Measurements from ENCODE around the gene SHQ1.

Gene SHQ1

DNA sequence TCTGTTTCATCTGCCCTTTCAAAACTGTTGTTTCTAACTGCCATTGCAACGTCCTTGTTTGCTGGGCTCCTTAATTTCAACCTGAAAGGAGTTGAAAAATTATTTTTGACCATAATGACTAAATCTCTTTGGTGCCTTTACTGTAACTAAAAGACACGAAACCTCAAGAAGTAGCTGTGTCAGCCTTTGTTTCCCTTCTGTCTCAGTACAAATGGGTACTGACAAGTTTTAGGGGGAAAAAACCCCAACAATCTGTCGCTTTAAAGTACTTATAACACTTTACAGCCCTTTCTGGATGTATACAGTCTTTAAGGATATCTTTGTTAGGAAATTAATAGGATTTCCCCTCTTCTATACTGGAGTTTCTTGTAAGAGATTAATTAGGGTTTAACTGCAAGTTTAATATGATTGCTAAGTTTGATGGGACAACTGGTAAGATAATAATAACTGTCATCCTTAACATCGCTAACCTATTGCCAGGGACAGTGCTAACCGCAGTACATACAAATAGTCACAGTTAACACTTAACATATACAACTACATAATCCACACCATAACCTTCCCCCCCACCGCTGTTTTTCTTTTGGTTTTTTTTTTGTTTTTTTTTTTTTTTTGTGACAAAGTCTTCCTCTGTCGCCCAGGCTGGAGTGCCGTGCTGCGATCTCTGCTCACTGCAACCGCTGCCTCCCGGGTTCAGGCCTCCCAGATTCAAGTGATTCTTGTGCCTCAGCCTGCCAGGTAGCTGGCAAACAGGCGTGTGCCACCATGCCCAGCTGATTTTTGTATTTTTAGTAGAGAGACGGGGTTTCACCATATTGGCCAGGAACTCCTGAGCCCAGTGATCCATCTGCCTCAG is 41.3 kb upstream of the SHQ1 start:
- 60 to 62% methylated on average over 11 to 12 of the region's 13 CpGs for WGBS, 2 experiments
- H3K4me3 ChIP-seq (ENCODE audit: insufficient read depth, low read depth, low read length): no peak overlapping the region
- H3K27ac ChIP-seq (ENCODE audit: insufficient read depth, low read depth, low read length, poor library complexity, severe bottlenecking): no peak overlapping the region
- no peaks in the 10 kb centered on the region for H3K36me3 ChIP-seq (ENCODE audit: control insufficient read depth, insufficient read depth, low read length)
- H3K27me3 ChIP-seq (ENCODE audit: control insufficient read depth, insufficient read depth, low read length, poor library complexity, severe bottlenecking): peaks cover 91% of the 10 kb centered on the region
- no peaks in the 10 kb centered on the region for H3K9me3 ChIP-seq (ENCODE audit: control insufficient read depth, low read length)
- H3K4me1 ChIP-seq (ENCODE audit: control insufficient read depth, insufficient read depth, low read length): peaks cover 25% of the 10 kb centered on the region

DNA sequence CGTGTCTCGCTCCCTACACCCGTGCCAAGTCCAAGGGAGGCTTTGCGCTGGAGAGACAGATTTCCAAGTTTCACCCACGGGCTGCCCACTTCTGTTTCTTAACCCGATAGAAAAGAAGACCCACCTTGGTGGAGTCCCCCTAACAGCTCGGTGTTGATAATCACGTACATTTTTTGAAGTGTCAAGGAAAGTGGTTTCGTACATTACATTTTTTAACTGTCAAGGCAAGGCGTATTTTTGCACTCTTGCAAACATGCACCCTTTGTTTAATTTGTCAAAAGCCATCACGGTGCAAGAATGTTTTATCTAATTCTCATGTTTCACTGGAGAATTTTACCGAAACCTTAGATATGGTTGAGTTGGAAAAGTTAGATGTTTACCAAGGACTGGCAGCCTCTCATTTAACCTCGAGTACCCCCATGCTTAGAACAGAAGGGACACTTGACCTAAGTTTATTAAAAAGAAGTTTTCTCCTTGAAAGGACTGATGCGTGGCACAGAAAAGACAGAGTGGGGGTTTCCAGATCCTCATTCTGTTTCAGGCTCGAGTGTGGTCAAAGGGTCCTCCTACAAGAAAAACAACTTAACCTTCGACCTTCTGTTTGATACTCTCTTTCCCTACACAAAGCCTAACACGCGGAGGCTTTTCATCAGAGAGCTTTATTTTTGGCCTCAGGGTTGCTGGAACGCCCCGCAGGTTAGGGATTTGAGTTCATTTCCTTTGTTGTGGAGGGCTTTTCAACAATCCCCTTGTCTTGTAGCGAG is 40.5 kb upstream of the SHQ1 start:
- WGBS, 2 experiments: 2% methylated on average over 21 of the region's 21 CpGs
- Histone ChIP-seq H3K27ac (ENCODE audit: insufficient read depth, low read depth, low read length, poor library complexity, severe bottlenecking) (no peak overlapping the region), H3K4me1 (ENCODE audit: control insufficient read depth, insufficient read depth, low read length) (peaks cover 25% of the 10 kb centered on the region), H3K4me3 (ENCODE audit: insufficient read depth, low read depth, low read length) (peak overlapping the region; percentile 34), H3K27me3 (ENCODE audit: control insufficient read depth, insufficient read depth, low read length, poor library complexity, severe bottlenecking) (peaks cover 91% of the 10 kb centered on the region), H3K36me3 (ENCODE audit: control insufficient read depth, insufficient read depth, low read length) (no peaks in the 10 kb centered on the region), H3K9me3 (ENCODE audit: control insufficient read depth, low read length) (no peaks in the 10 kb centered on the region)

DNA sequence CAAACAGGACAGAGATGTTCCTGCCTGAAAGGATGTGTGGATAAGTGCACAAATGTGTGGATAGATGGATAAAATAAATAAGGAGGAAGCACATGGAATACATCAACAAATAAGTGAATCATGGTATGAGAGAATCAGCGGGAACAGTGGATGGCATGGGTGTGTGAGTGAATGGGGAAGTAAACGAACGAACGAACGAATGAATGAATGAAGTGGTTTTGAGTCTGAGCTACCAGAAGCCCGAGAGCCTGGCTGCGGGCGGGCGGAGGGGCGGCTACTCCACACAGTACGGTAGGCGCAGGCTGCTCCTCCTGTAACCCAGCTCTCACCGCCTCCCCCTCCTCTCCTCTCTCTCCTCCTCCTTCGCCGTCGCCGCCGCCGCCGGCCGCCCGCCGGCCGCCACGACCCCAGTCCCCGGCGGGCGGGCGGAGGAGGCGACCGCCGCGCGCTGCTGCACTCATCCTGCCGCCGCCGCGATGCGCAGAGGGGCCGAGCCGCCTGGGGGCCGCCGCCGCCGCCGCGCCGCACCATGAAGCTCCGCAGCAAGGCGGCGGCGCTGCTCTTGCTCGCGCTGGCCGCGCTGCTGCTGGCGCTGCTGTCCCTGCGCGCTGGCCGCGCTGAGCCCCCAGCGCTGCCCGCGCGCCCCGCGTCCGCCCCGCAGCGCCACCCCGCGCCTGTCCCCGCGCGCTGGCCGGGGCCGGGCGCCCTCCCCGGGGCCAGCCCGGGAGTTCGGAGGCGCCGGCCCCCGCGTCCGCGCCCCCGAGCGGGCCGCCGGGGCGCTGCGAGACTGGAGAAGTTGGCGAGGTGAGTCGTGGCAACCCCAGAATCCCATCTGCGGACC is 39.7 kb upstream of the SHQ1 start, which contains the start of gene GXYLT2:
Gene GXYLT2 (plus strand): TSS at position 342 of the 841 bp plus-strand sequence. CDS start 188 bp downstream, at position 530.
- Histone ChIP-seq H3K9me3 (ENCODE audit: control insufficient read depth, low read length) (no peaks in the 10 kb centered on the region), H3K4me3 (ENCODE audit: insufficient read depth, low read depth, low read length) (peak within 1 kb of the TSS; percentile 34), H3K36me3 (ENCODE audit: control insufficient read depth, insufficient read depth, low read length) (no peaks in the 10 kb centered on the region), H3K27me3 (ENCODE audit: control insufficient read depth, insufficient read depth, low read length, poor library complexity, severe bottlenecking) (peaks cover 86% of the 10 kb centered on the region), H3K27ac (ENCODE audit: insufficient read depth, low read depth, low read length, poor library complexity, severe bottlenecking) (no peak within 1 kb of the TSS), H3K4me1 (ENCODE audit: control insufficient read depth, insufficient read depth, low read length) (peaks cover 25% of the 10 kb centered on the region)
- 0% methylated on average over 96 of the region's 96 CpGs for WGBS, 2 experiments

GRCh38 chr3:72887343-72887704 is 39.1 kb upstream of the SHQ1 start:
- Histone ChIP-seq H3K4me3 (ENCODE audit: insufficient read depth, low read depth, low read length) (peak overlapping the region; percentile 21), H3K27me3 (ENCODE audit: control insufficient read depth, insufficient read depth, low read length, poor library complexity, severe bottlenecking) (peaks cover 80% of the 10 kb centered on the region), H3K4me1 (ENCODE audit: control insufficient read depth, insufficient read depth, low read length) (peaks cover 25% of the 10 kb centered on the region), H3K9me3 (ENCODE audit: control insufficient read depth, low read length) (no peaks in the 10 kb centered on the region), H3K36me3 (ENCODE audit: control insufficient read depth, insufficient read depth, low read length) (no peaks in the 10 kb centered on the region), H3K27ac (ENCODE audit: insufficient read depth, low read depth, low read length, poor library complexity, severe bottlenecking) (no peak overlapping the region)
- 10 to 12% methylated on average over 7 of the region's 7 CpGs for WGBS, 2 experiments

GRCh38 chr3:72872183-72872582 is 23.9 kb upstream of the SHQ1 start:
- 86 to 94% methylated on average over 5 of the region's 5 CpGs for WGBS, 2 experiments
- H3K4me3 ChIP-seq (ENCODE audit: insufficient read depth, low read depth, low read length): no peak overlapping the region
- H3K27me3 ChIP-seq (ENCODE audit: control insufficient read depth, insufficient read depth, low read length, poor library complexity, severe bottlenecking): peaks cover 19% of the 10 kb centered on the region
- no peaks in the 10 kb centered on the region for H3K9me3 ChIP-seq (ENCODE audit: control insufficient read depth, low read length)
- H3K27ac ChIP-seq (ENCODE audit: insufficient read depth, low read depth, low read length, poor library complexity, severe bottlenecking): no peak overlapping the region
- no peaks in the 10 kb centered on the region for H3K4me1 ChIP-seq (ENCODE audit: control insufficient read depth, insufficient read depth, low read length)
- no peaks in the 10 kb centered on the region for H3K36me3 ChIP-seq (ENCODE audit: control insufficient read depth, insufficient read depth, low read length)

- no peaks in the 10 kb centered on the region for H3K9me3 ChIP-seq (ENCODE audit: control insufficient read depth, low read length)
- H3K4me3 ChIP-seq (ENCODE audit: insufficient read depth, low read depth, low read length): no peak overlapping the region
- WGBS, 2 experiments: 83 to 86% methylated on average over 6 to 7 of the region's 7 CpGs
- no peaks in the 10 kb centered on the region for H3K4me1 ChIP-seq (ENCODE audit: control insufficient read depth, insufficient read depth, low read length)
- no peak overlapping the region for H3K27ac ChIP-seq (ENCODE audit: insufficient read depth, low read depth, low read length, poor library complexity, severe bottlenecking)
- H3K27me3 ChIP-seq (ENCODE audit: control insufficient read depth, insufficient read depth, low read length, poor library complexity, severe bottlenecking): no peaks in the 10 kb centered on the region
- H3K36me3 ChIP-seq (ENCODE audit: control insufficient read depth, insufficient read depth, low read length): no peaks in the 10 kb centered on the region
These were observed 14.3 kb upstream of the SHQ1 start for GRCh38 chr3:72862314-72863090.

- H3K27ac ChIP-seq (ENCODE audit: insufficient read depth, low read depth, low read length, poor library complexity, severe bottlenecking): no peak overlapping the region
- no peaks in the 10 kb centered on the region for H3K36me3 ChIP-seq (ENCODE audit: control insufficient read depth, insufficient read depth, low read length)
- no peaks in the 10 kb centered on the region for H3K9me3 ChIP-seq (ENCODE audit: control insufficient read depth, low read length)
- no CpG with 5 or more reads among the region's 1 CpG for WGBS, 2 experiments
- H3K27me3 ChIP-seq (ENCODE audit: control insufficient read depth, insufficient read depth, low read length, poor library complexity, severe bottlenecking): no peaks in the 10 kb centered on the region
- no peak overlapping the region for H3K4me3 ChIP-seq (ENCODE audit: insufficient read depth, low read depth, low read length)
- no peaks in the 10 kb centered on the region for H3K4me1 ChIP-seq (ENCODE audit: control insufficient read depth, insufficient read depth, low read length)
These were observed 12.6 kb upstream of the SHQ1 start for GRCh38 chr3:72860846-72861245.

- no peak overlapping the region for H3K4me3 ChIP-seq (ENCODE audit: insufficient read depth, low read depth, low read length)
- no peaks in the 10 kb centered on the region for H3K27me3 ChIP-seq (ENCODE audit: control insufficient read depth, insufficient read depth, low read length, poor library complexity, severe bottlenecking)
- no peaks in the 10 kb centered on the region for H3K4me1 ChIP-seq (ENCODE audit: control insufficient read depth, insufficient read depth, low read length)
- H3K27ac ChIP-seq (ENCODE audit: insufficient read depth, low read depth, low read length, poor library complexity, severe bottlenecking): no peak overlapping the region
- H3K9me3 ChIP-seq (ENCODE audit: control insufficient read depth, low read length): no peaks in the 10 kb centered on the region
- no peaks in the 10 kb centered on the region for H3K36me3 ChIP-seq (ENCODE audit: control insufficient read depth, insufficient read depth, low read length)
- 89 to 92% methylated on average over 4 of the region's 5 CpGs for WGBS, 2 experiments
These were observed 11.8 kb upstream of the SHQ1 start for GRCh38 chr3:72860053-72860452.

DNA sequence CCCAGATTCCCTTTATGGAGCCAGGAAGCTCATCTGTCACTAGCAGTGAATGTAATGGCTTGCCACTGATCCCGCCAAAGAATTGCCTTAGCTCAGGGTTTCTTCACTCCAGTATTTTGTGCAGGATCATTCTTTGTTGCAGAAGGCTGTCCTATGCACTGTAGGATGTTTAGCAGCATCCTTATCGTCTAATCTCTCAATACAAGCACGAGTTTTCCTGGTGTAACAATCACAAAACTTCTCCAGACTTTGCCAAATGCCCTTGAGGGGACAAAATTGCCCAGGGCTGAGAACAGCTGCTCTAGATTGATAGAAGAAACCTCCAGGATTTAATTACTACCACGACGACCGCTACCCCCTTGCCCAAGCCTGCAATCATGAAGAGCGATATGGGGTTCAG is 6.8 kb upstream of the SHQ1 start:
- H3K36me3 ChIP-seq (ENCODE audit: control insufficient read depth, insufficient read depth, low read length): no peaks in the 10 kb centered on the region
- no peak overlapping the region for H3K27ac ChIP-seq (ENCODE audit: insufficient read depth, low read depth, low read length, poor library complexity, severe bottlenecking)
- no peaks in the 10 kb centered on the region for H3K4me1 ChIP-seq (ENCODE audit: control insufficient read depth, insufficient read depth, low read length)
- no peaks in the 10 kb centered on the region for H3K9me3 ChIP-seq (ENCODE audit: control insufficient read depth, low read length)
- H3K27me3 ChIP-seq (ENCODE audit: control insufficient read depth, insufficient read depth, low read length, poor library complexity, severe bottlenecking): peaks cover 13% of the 10 kb centered on the region
- WGBS, 2 experiments: 87 to 91% methylated on average over 7 of the region's 7 CpGs
- H3K4me3 ChIP-seq (ENCODE audit: insufficient read depth, low read depth, low read length): no peak overlapping the region

Data from ectodermal cell (in vitro differentiated cells).